ENCODE results near the gene LINGO3.
"Not testable (repeated sequence)": the region's sequence is repeated elsewhere in the genome, so short reads cannot be mapped to it uniquely, and the experiment has no call there.

LINGO3 gene
- 0.56 reads per million for total RNA-seq

- no peak for DNase-seq
Observed at GRCh38 chr19:2308114-2308556, at the start of gene LINGO3. LINGO3 (minus strand) TSS chr19:2308154; CDS start chr19:2291776, 16,378 bp downstream.

- DNase-seq: no peak
Observed at GRCh38 chr19:2356036-2356646, 48.2 kb upstream of the LINGO3 start.

GRCh38 chr19:2355168-2356035 is 47.4 kb upstream of the LINGO3 start:
- no peak for DNase-seq

GRCh38 chr19:2354670-2355069 is 46.7 kb upstream of the LINGO3 start:
- no peak for DNase-seq

GRCh38 chr19:2353887-2354592 is 46.1 kb upstream of the LINGO3 start:
- DNase-seq: no peak

GRCh38 chr19:2353159-2353886 is 45.4 kb upstream of the LINGO3 start:
- DNase-seq: no peak

GRCh38 chr19:2352121-2352520 is 44.2 kb upstream of the LINGO3 start:
- no peak for DNase-seq

- no peak for DNase-seq
Observed at GRCh38 chr19:2351591-2351990, 43.6 kb upstream of the LINGO3 start.

- DNase-seq: no peak
Observed at GRCh38 chr19:2350656-2351055, 42.7 kb upstream of the LINGO3 start.

- DNase-seq: not testable (repeated sequence)
Observed at GRCh38 chr19:2349818-2350217, 41.9 kb upstream of the LINGO3 start.

- no peak for DNase-seq
Observed at GRCh38 chr19:2345794-2346663, 38.1 kb upstream of the LINGO3 start.

- DNase-seq: no peak
Observed at GRCh38 chr19:2345076-2345475, 37.1 kb upstream of the LINGO3 start.

GRCh38 chr19:2344381-2344870 is 36.5 kb upstream of the LINGO3 start:
- no peak for DNase-seq

- no peak for DNase-seq
Observed at GRCh38 chr19:2343289-2343982, 35.5 kb upstream of the LINGO3 start.

- DNase-seq: no peak
Observed at GRCh38 chr19:2342656-2343288, 34.8 kb upstream of the LINGO3 start.

- DNase-seq: no peak
Observed at GRCh38 chr19:2341982-2342381, 34.0 kb upstream of the LINGO3 start.

GRCh38 chr19:2341244-2341751 is 33.3 kb upstream of the LINGO3 start:
- DNase-seq: no peak

- DNase-seq: no peak
Observed at GRCh38 chr19:2340496-2341243, 32.7 kb upstream of the LINGO3 start.

GRCh38 chr19:2339644-2340310 is 31.8 kb upstream of the LINGO3 start:
- DNase-seq: no peak
